ENCODE measurements around the gene POLR2L. TPM values are rescaled to one million over a fixed set of nuclear protein-coding genes. Genes with fewer than 3 reads are reported as not detected.

The POLR2L gene
- total and polyA plus RNA-seq, 10 donors, result 24.6 to 131 (median 66.2) TPM

DNA sequence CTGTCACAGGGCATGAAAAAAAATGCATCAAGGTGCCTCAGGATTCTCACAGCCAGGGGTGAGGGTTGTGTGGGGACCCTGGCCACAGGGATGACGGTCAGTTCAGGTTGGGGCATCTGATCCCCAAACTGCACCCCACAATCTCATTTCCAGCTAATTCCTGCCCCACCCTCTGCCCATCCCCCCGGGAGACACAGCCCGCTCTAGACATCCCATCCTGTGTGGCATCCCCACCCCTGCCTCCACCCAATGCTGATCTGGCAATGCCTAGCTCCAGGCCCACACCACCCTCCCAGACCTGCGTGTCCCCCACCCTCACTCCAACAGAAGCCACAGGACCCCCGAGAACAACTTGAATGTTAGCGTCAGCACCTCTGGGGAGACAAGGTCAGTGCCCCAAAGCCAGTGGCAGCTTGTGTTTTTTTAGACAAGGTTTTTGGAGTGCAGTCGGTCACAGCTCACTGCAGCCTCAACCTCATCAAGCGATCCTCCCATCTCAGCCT lies 25.6 kb upstream of the POLR2L start:
- Histone ChIP-seq H3K36me3 (peaks cover 0 to 70% (median 26%) of the 10 kb centered on the region in 6 donors), H3K9me3 (no peaks in the 10 kb centered on the region), H3K4me3 (no peak overlapping the region), H3K4me1 (peaks cover 0 to 34% (median 10%) of the 10 kb centered on the region in 6 donors), H3K27ac (peak overlapping the region in 1 of 8 donors; percentile 34), H3K27me3 (replicated peaks in 1 of 7) (no peaks in the 10 kb centered on the region)
- DNase-seq, result no peak
- intact Hi-C loops (cut with DNase I; ENCODE audit: low total_unique reads), result no loop called here
- 72 to 86% (median 82%) methylated on average over 8 of the region's 8 CpGs for WGBS, 5 donors
- TF ChIP-seq, protein P1, sequence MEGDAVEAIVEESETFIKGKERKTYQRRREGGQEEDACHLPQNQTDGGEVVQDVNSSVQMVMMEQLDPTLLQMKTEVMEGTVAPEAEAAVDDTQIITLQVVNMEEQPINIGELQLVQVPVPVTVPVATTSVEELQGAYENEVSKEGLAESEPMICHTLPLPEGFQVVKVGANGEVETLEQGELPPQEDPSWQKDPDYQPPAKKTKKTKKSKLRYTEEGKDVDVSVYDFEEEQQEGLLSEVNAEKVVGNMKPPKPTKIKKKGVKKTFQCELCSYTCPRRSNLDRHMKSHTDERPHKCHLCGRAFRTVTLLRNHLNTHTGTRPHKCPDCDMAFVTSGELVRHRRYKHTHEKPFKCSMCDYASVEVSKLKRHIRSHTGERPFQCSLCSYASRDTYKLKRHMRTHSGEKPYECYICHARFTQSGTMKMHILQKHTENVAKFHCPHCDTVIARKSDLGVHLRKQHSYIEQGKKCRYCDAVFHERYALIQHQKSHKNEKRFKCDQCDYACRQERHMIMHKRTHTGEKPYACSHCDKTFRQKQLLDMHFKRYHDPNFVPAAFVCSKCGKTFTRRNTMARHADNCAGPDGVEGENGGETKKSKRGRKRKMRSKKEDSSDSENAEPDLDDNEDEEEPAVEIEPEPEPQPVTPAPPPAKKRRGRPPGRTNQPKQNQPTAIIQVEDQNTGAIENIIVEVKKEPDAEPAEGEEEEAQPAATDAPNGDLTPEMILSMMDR (IDR thresholded peaks at IDR 0.05 in 8 of 11, conservative IDR thresholded peaks at IDR 0.05 in 3 of 11), result no peak
- TF ChIP-seq POLR2AphosphoS5 (IDR thresholded peaks at IDR 0.05) (peak in 1 of 3 donors; percentile 15), POLR2A (IDR thresholded peaks at IDR 0.05) (no peak)

DNA sequence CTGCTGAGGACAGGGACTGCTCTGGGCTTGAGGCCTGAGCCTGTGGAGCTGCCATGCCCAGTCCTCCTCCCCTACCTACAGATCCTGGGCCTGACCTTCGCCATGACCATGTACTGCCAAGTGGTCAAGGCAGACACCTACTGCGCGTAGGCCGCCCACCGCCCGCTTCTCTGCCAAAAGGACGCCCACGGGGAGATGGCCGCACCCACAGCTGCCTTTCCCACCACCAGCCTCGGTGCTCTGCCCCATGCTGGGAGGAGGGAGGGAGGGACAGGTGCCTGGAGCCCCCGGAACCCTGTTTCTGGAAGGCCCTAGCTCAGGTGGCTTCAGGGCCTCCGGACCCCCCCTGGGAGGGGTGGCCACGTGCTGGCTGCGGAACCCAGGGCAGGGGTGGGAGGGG lies 24.2 kb upstream of the POLR2L start:
- Histone ChIP-seq H3K4me1 (peaks cover 0 to 42% (median 16%) of the 10 kb centered on the region in 6 donors), H3K4me3 (no peak overlapping the region), H3K27ac (peak overlapping the region in 5 of 8 donors; percentile 26 to 57 (median 51)), H3K27me3 (replicated peaks in 1 of 7) (no peaks in the 10 kb centered on the region), H3K36me3 (peaks cover 0 to 77% (median 26%) of the 10 kb centered on the region in 6 donors), H3K9me3 (no peaks in the 10 kb centered on the region)
- DNase-seq, result no peak
- 63 to 95% (median 80%) methylated on average over 8 to 14 of the region's 14 CpGs for WGBS, 5 donors
- peak in 2 of 3 donors; percentile 27 to 59 for TF ChIP-seq POLR2AphosphoS5 (IDR thresholded peaks at IDR 0.05)
- TF ChIP-seq, protein P1 (IDR thresholded peaks at IDR 0.05 in 8 of 11, conservative IDR thresholded peaks at IDR 0.05 in 3 of 11), result no peak
- intact Hi-C loops (cut with DNase I; ENCODE audit: low total_unique reads), result no loop called here

DNA sequence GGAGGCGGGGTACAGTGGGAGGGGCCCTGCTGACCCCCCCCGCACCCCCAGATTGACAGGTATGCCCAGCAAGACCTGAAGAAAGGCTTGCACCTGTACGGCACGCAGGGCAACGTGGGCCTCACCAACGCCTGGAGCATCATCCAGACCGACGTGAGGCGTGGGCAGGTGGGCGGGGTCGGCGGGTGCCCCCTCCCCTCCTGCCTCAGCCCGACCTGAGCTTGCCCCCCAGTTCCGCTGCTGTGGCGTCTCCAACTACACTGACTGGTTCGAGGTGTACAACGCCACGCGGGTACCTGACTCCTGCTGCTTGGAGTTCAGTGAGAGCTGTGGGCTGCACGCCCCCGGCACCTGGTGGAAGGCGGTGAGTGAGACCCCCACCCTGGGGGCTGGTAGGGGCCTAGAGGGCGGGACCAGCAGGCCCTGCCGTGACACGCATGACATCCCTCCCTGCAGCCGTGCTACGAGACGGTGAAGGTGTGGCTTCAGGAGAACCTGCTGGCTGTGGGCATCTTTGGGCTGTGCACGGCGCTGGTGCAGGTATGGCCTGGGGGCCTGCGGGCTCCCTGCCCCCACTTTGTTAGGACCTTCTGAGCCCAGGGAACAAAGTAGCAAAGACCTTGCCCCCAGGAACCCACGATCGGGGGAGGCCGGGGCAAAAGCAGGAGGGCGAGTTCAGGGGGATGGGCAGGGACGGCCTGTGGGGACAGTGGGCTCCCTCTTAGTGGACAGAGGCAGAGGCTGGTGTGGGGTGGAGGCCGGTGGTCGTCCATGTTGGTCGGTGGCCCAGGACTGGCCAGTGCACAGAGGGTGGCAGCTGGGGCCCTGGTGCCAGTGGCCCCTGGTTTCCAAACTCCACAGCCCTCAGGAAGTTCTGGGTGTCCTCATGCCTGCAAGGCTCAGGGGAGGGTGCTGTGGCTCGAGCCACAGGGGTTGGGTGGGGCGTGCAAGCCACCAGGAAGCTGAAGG lies 23.4 kb upstream of the POLR2L start:
- intact Hi-C loops (cut with DNase I; ENCODE audit: low total_unique reads), result no loop called here
- Histone ChIP-seq H3K27me3 (replicated peaks in 1 of 7) (no peaks in the 10 kb centered on the region), H3K9me3 (no peaks in the 10 kb centered on the region), H3K4me1 (peaks cover 0 to 44% (median 16%) of the 10 kb centered on the region in 6 donors), H3K4me3 (no peak overlapping the region), H3K27ac (peak overlapping the region in 5 of 8 donors; percentile 26 to 57 (median 51)), H3K36me3 (peaks cover 0 to 77% (median 26%) of the 10 kb centered on the region in 6 donors)
- 76 to 83% (median 77%) methylated on average over 22 to 41 of the region's 41 CpGs for whole genome bisulfite sequencing, 5 donors
- TF ChIP-seq POLR2AphosphoS5 (IDR thresholded peaks at IDR 0.05), result peak; percentile 25 to 49 (median 27)
- TF ChIP-seq, protein P1 (IDR thresholded peaks at IDR 0.05 in 8 of 11, conservative IDR thresholded peaks at IDR 0.05 in 3 of 11), result no peak
- no peak for DNase-seq

DNA sequence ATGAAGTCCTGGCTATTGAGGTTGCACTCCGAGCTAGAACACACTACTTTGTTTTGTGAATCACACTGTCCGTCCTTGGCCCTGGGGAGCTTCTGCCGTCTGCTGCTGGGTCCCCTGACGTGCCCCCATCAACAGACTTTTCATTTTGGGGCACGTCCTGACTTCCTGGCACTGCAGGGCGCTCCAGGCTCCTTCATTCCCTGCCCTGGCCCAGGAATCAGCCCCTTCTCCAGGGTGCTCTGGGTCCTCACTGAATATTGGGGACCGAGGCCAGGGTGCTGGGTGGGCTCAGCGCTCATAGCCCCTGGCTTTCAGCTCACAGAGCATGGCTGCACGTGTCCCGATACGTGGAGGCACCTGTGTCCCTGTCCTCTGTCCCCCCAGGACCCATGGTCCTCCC lies 22.6 kb upstream of the POLR2L start:
- intact Hi-C loops (cut with DNase I; ENCODE audit: low total_unique reads), result no loop called here
- Histone ChIP-seq H3K27ac (peak overlapping the region in 3 of 8 donors; percentile 5 to 36 (median 26)), H3K4me3 (no peak overlapping the region), H3K36me3 (peaks cover 0 to 77% (median 25%) of the 10 kb centered on the region in 6 donors), H3K9me3 (no peaks in the 10 kb centered on the region), H3K4me1 (peaks cover 0 to 52% (median 18%) of the 10 kb centered on the region in 6 donors), H3K27me3 (replicated peaks in 1 of 7) (no peaks in the 10 kb centered on the region)
- DNase-seq, result no peak
- 82 to 100% (median 85%) methylated on average over 1 to 11 of the region's 11 CpGs for WGBS, 5 donors
- TF ChIP-seq, protein P1 (IDR thresholded peaks at IDR 0.05 in 8 of 11, conservative IDR thresholded peaks at IDR 0.05 in 3 of 11), result no peak
- TF ChIP-seq POLR2AphosphoS5 (IDR thresholded peaks at IDR 0.05) (no peak), POLR2A (IDR thresholded peaks at IDR 0.05) (no peak)

Measured in spleen (tissue), 11 donors.